Measurements from ENCODE around the gene KHSRP.
"Not testable (repeated sequence)": the region's sequence is repeated elsewhere in the genome, so short reads cannot be mapped to it uniquely, and the experiment has no call there.

The KHSRP gene

GRCh38 chr19:6417713-6418561 lies 6.7 kb downstream of the KHSRP start:
- FAIRE-seq: no peak

DNA sequence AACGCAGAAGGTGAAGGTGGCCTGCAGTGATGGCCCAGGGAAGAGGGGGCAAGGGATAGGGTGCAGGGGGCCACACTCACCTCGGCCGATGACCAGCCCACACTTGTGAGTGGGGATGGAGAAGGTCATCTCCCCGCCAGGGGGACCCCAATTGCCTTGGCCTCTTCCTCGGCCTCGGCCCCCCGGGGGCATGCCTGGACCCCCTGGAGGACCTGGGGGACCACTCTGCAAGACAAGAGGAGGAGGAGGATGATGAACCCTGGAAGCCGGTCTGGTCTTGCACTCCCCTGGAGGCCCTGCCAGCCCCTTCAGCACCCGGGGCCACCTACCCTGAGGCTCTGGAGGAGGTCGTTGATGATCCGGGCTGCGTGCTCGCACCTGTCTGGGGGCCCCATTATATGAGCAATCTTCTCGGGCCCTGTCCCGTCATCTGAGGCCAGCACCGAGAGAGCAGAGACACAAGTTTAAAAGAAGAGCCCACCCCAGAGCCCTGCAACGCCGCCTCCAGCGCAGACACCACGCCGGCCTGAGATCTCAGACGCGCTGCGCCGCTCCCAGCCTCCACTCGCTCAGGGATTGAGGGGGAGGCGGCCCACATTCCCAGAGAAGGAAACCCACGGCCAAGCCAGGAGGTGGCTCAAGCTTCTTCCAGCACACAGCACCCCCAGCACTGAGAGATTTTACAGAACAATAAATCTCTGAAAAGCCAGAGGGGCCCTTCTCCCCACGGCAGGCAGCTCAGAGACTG lies 7.8 kb downstream of the KHSRP start:
- FAIRE-seq: no peak

DNA sequence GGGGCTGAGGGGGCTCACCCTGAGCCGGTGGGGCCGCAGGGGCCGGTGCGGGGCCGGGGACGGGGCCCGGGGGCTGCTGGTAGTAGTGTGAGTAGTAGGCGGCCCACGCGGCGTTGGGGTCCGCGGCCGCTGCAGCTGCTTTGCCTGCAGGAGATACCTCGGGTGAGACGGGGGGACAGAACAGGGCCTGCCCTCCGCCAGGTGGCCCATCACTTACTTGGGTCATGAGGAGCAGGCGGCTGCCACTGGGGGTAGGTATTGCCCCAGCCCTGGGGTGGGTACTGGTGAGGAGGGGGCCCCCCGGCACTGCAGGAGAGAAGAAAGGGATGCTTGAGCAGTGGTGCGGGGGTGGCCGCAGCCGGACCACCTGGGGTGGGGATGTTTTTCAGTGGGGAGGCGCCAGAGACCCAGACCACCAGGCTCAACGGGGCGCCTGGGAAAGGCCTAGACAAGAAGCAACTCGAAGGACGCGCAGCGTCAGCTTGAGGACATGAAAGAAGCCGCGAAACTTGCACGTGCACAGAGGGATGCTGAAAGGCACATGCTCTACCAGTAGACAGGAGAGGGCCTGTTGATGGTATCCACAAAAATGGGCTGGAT lies 8.9 kb downstream of the KHSRP start:
- FAIRE-seq: no peak

DNA sequence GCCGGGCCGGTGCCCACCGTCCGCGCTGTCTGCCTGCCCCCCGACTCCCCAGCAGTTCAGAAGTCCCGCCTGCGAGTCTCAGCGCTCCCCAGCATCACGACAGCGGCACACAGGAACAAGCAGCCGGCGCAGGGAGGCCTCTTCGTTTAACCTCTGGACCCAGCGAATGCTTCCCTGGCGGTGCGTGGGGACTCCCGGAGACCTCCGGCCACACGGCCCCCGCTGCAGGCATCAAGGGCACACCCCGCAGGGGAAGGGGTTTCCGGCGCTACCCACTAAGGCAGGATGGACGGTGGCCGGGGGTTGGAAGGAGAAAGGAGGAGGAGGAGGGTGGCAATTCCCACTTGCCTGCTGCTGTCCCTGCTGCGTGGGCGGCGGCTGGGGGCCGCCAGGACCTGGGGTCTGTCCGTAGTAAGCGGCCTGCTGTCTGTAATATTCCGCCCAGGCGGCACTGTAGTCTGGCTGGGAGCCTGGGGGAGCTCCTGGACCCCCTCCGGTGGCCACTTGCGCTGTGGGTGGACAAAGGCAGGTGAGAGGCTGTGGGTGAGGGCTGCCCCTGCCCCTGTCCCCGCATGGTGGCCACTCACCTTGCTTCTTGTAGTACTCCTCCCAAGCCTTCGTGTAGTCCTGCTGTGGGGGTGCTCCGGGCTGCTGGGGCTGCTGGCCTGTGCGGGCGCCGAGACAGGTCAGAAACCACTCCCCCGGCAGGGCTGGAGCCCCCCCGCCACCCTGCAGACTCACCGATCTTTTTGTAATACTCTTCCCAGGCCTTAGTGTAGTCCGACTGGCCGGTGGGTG lies 9.6 kb downstream of the KHSRP start:
- FAIRE-seq: no peak

GRCh38 chr19:6413721-6414643 lies 10.6 kb downstream of the KHSRP start:
- peak; percentile 8 for FAIRE-seq

GRCh38 chr19:6413291-6413690 lies 11.3 kb downstream of the KHSRP start:
- no peak for FAIRE-seq

- no peak for FAIRE-seq
Observed at GRCh38 chr19:6412447-6413091, 12.0 kb downstream of the KHSRP start.

GRCh38 chr19:6412061-6412446 lies 12.6 kb downstream of the KHSRP start:
- FAIRE-seq: no peak

GRCh38 chr19:6409346-6409745 lies 15.3 kb downstream of the KHSRP start:
- no peak for FAIRE-seq

DNA sequence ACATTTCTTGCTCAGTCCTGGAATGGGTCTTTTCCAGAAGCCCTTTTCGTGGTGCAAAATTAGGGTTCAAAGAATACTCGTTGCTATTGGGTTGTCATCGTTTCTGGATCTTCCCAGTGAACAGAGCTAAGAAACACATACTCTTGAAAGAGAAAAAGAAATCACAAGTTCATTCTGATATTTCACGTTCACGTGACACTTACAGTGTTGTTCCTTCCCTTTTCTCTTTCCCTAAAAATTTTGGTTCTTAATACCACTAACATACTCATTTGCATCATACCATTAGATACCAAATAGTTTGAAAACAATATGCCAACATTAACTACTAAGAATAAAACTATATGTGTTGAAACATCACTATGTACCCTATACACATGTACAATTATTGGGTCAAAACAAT lies 18.2 kb downstream of the KHSRP start:
- FAIRE-seq: peak; percentile 83

DNA sequence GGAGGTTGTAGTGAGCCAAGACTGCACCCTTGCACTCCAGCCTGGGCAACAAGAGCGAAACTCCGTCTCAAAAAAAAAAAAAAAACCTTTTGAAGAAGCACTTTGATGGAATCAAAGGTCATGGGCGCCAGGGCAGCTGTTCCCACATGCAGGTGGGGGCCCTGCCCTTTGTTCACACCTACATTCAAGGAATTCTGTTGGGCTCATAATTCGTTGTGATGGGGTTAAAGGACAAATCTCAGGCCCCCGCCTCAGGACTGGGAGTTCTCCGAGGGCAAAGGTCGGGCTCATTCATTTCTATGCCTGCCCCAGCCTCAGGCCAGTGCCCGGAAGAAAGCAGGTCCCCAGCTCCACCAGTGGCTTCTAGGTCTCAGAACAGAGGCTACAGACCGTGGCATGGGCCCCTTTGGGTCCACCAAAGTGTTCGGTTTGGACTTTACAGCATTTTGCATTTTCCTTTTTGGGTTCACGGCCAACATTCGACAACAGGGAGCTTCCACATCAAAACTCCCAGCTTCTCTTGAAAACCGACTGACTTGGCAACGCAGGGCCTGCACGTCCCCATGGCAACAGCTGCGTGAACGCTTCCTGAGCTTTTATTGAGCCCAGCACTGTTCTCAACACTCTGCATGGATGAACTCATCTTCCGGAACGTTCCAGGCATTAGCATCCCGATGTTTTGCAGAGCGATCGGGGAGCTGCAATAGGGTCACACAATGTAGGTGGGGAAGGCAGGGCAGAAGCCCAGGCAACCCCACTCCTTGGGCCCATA lies 21.6 kb downstream of the KHSRP start:
- FAIRE-seq: no peak

DNA sequence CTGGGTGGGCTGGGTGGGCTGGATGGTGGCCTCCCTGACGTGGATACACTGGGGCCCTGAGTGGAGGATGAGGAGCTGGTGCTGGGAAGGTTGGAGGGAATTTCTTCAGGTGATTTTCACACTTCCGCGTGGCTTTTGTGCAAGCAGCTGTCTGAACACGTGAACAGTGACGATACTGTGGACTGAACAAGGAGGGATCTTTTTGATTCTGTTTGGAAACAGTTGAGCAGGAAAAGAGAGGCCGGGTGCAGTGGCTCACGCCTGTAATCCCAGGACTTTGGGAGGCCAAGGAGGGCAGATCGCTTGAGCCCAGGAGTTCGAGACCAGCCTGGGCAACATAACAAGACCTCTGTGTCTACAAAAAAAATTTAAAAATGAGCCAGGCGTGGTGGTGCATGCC lies 22.6 kb downstream of the KHSRP start:
- no peak for FAIRE-seq

DNA sequence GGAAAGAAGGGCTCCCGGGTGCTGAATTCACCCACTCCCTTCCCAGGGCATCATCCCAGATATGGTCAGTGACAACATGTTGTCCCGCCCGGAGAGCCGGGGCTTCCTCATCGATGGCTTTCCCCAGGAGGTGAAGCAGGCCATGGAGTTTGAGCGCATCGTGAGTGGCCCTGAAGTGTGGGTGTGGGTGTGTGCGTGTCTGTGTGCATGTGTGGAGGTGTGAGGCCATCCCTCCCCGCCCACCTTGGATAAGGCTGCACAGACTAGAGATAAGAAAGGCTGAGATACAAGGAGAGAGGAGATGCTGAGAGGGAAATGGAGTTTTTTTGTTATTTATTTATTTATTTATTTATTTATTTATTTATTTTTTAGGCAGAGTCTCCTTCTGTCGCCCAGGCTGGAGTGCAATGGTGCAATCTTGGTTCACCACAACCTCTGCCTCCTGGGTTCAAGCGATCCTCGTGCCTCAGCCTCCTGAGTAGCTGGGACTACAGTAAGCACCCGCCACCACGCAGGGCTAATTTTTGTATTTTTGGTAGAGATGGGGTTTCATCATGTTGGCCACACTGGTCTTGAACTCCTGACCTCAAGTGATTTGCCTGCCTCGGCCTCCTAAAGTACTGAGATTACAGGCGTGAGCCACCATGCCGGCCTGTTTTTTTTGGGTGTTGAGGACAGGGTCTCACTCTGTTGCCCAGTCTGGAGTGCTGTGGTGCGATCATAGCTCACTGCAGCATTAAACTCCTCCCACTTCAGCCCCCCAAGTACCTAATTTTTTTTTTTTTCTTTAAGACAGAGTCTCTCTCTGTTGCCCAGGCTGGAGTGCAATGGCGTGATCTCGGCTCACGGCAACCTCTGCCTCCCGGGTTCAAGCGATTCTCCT lies 24.3 kb downstream of the KHSRP start:
- not testable (repeated sequence) for FAIRE-seq

GRCh38 chr19:6396305-6396704 lies 28.3 kb downstream of the KHSRP start:
- FAIRE-seq: no peak

DNA sequence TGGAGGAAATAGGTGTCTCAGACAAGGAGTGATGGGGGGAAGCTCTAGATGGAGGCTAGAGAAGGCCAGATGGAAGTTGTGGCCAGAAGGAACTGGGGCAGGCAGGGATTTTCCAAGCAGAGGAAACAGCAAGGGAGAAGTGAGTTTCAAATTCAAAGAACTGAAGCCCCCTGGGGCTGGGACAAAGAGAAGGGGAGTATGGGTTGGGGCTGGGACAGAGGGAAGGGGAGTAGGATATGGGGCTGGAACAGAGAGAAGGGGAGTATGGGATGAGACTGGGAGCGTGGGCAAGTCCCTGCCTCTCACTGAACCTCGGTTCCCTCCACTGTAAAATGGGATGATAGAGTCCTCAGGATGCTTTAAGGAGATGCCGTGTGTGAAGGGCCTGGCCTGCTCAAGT lies 29.8 kb downstream of the KHSRP start:
- FAIRE-seq: no peak

- no peak for FAIRE-seq
Observed at GRCh38 chr19:6393983-6394412, 30.6 kb downstream of the KHSRP start.

GRCh38 chr19:6393074-6393982 lies 31.3 kb downstream of the KHSRP start, which contains the start of gene GTF2F1:
TSS of gene GTF2F1 (minus strand) at chr19:6393164. CDS start at chr19:6392995, 169 bp downstream.
- peak; percentile 96 for FAIRE-seq

Measured in G401.6 (cell line).